Endodermal cell (in vitro differentiated cells): Measurements from ENCODE around the gene WBP1L. TPM values are rescaled to one million over a fixed set of nuclear protein-coding genes. Genes with fewer than 3 reads are reported as not detected.

Experiments
- DNase-seq: peaks from one replicate; pipeline ENCODE4 v3.0.0-alpha.2; 2017
- H3K27ac ChIP-seq: 2 replicates; pipeline ENCODE4 v1.5.1; 2013; ENCODE audit warnings: mild to moderate bottlenecking, low read depth, low read length, moderate library complexity
- H3K27me3 ChIP-seq: 2 replicates; pipeline ENCODE4 v1.6.1; 2013; ENCODE audit warnings: mild to moderate bottlenecking, low read length, moderate library complexity; ENCODE audit not compliant: insufficient read depth, control insufficient read depth, poor library complexity, severe bottlenecking
- H3K36me3 ChIP-seq: 2 replicates; pipeline ENCODE4 v1.7.0; 2013; ENCODE audit warnings: mild to moderate bottlenecking, low read length, moderate library complexity; ENCODE audit not compliant: control insufficient read depth, insufficient read depth
- H3K4me1 ChIP-seq: one replicate; pipeline ENCODE4 v1.7.0; 2013; ENCODE audit warnings: low read length; ENCODE audit not compliant: control insufficient read depth, insufficient read depth
- H3K4me3 ChIP-seq: 2 replicates; pipeline ENCODE4 v1.5.1; 2013; ENCODE audit warnings: mild to moderate bottlenecking, low read length, moderate library complexity
- H3K9ac ChIP-seq: 2 replicates; pipeline ENCODE4 v1.6.1; 2013; ENCODE audit warnings: mild to moderate bottlenecking, low read length, moderate library complexity; ENCODE audit not compliant: poor library complexity, severe bottlenecking; ENCODE audit errors: extremely low read depth
- H3K9me3 ChIP-seq: 2 replicates; pipeline ENCODE4 v1.6.1; 2013; ENCODE audit warnings: mild to moderate bottlenecking, low read length, moderate library complexity; ENCODE audit not compliant: control insufficient read depth
- H3K27ac Mint-ChIP-seq: 2 replicates; pipeline ENCODE4 v1.8.0; 2020; ENCODE audit warnings: mixed read lengths
- H3K27me3 Mint-ChIP-seq: 2 replicates; pipeline ENCODE4 v1.8.0; 2021; ENCODE audit warnings: mild to moderate bottlenecking, mixed read lengths; ENCODE audit not compliant: insufficient read depth
- H3K36me3 Mint-ChIP-seq: 2 replicates; pipeline ENCODE4 v1.8.0; 2020; ENCODE audit warnings: low read depth, mixed read lengths
- H3K4me1 Mint-ChIP-seq: 2 replicates; pipeline ENCODE4 v1.8.0; 2020; ENCODE audit warnings: mixed read lengths
- H3K4me3 Mint-ChIP-seq: 2 replicates; pipeline ENCODE4 v1.8.0; 2020; ENCODE audit warnings: mild to moderate bottlenecking, moderate library complexity, mixed read lengths
- H3K9me3 Mint-ChIP-seq: 2 replicates; pipeline ENCODE4 v1.8.0; 2020; ENCODE audit warnings: mild to moderate bottlenecking, mixed read lengths
- WGBS, 2 experiments: methylation state at CpG; one replicate each; pipeline versions ENCODE4 v1.1.5 to v1.1.7; 2013; ENCODE audit warnings: missing lambda C conversion rate in 2 of 2, mixed read lengths in 1 of 2; ENCODE audit not compliant: insufficient coverage in 1 of 2, insufficient read length in 1 of 2; 5-methylcytosine and 5-hydroxymethylcytosine counted together
- total RNA-seq, 2 donors: library from RNA; stranded (reverse); fragmentation: NEBNext Ultra II Directional in 1 of 2; extraction: Animal tissue kit (Norgen Biotek cat#: 25700) in 1 of 2; gene quantifications; 2 replicates in 1 of 2; 3 replicates in 1 of 2; pipeline ENCODE4 v1.2.1, GENCODE V29; 2021
- TF ChIP-seq, protein P1 (sequence below): fragments of 200-600 bp; sonication (generic); conservative IDR thresholded peaks from 2 replicates; pipeline ENCODE4 v1.5.0; 2021; ENCODE audit warnings: antibody characterized with exemption, mild to moderate bottlenecking

The WBP1L gene
- total RNA-seq, 2 donors from 2014 or later, result 23.5 to 25.8 TPM

- H3K4me1 Mint-ChIP-seq, result peaks cover 19% of the 10 kb centered on the region
- no peaks in the 10 kb centered on the region for H3K9me3 Mint-ChIP-seq
- peaks cover 24% of the 10 kb centered on the region for H3K36me3 Mint-ChIP-seq
- no peaks in the 10 kb centered on the region for H3K27me3 Mint-ChIP-seq
- H3K9me3 ChIP-seq, result no peaks in the 10 kb centered on the region
- no peak overlapping the region for H3K4me3 ChIP-seq
- H3K27ac ChIP-seq, result no peak overlapping the region
- H3K27ac Mint-ChIP-seq, result no peak overlapping the region
- DNase-seq, result no peak
- no peak overlapping the region for H3K4me3 Mint-ChIP-seq
- H3K4me1 ChIP-seq, result peaks cover 15% of the 10 kb centered on the region
- WGBS, 2 experiments, result 94 to 95% methylated on average over 4 to 6 of the region's 6 CpGs
- H3K9ac ChIP-seq, result no peak overlapping the region
- H3K27me3 ChIP-seq, result no peaks in the 10 kb centered on the region
- TF ChIP-seq, protein P1, sequence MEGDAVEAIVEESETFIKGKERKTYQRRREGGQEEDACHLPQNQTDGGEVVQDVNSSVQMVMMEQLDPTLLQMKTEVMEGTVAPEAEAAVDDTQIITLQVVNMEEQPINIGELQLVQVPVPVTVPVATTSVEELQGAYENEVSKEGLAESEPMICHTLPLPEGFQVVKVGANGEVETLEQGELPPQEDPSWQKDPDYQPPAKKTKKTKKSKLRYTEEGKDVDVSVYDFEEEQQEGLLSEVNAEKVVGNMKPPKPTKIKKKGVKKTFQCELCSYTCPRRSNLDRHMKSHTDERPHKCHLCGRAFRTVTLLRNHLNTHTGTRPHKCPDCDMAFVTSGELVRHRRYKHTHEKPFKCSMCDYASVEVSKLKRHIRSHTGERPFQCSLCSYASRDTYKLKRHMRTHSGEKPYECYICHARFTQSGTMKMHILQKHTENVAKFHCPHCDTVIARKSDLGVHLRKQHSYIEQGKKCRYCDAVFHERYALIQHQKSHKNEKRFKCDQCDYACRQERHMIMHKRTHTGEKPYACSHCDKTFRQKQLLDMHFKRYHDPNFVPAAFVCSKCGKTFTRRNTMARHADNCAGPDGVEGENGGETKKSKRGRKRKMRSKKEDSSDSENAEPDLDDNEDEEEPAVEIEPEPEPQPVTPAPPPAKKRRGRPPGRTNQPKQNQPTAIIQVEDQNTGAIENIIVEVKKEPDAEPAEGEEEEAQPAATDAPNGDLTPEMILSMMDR, result no peak
- no peaks in the 10 kb centered on the region for H3K36me3 ChIP-seq
These were observed 20.9 kb downstream of the WBP1L start for GRCh38 chr10:102764470-102765161.

GRCh38 chr10:102765336-102765735 is 21.6 kb downstream of the WBP1L start:
- Mint-ChIP-seq H3K27me3 (no peaks in the 10 kb centered on the region), H3K27ac (no peak overlapping the region), H3K36me3 (peaks cover 22% of the 10 kb centered on the region), H3K4me3 (no peak overlapping the region), H3K4me1 (peaks cover 26% of the 10 kb centered on the region), H3K9me3 (no peaks in the 10 kb centered on the region)
- Histone ChIP-seq H3K27ac (no peak overlapping the region), H3K4me1 (peaks cover 22% of the 10 kb centered on the region), H3K27me3 (no peaks in the 10 kb centered on the region), H3K9me3 (no peaks in the 10 kb centered on the region), H3K4me3 (no peak overlapping the region), H3K36me3 (no peaks in the 10 kb centered on the region), H3K9ac (no peak overlapping the region)
- TF ChIP-seq, protein P1, result no peak
- no peak for DNase-seq
- WGBS, 2 experiments, result 81 to 84% methylated on average over 4 to 7 of the region's 7 CpGs

DNA sequence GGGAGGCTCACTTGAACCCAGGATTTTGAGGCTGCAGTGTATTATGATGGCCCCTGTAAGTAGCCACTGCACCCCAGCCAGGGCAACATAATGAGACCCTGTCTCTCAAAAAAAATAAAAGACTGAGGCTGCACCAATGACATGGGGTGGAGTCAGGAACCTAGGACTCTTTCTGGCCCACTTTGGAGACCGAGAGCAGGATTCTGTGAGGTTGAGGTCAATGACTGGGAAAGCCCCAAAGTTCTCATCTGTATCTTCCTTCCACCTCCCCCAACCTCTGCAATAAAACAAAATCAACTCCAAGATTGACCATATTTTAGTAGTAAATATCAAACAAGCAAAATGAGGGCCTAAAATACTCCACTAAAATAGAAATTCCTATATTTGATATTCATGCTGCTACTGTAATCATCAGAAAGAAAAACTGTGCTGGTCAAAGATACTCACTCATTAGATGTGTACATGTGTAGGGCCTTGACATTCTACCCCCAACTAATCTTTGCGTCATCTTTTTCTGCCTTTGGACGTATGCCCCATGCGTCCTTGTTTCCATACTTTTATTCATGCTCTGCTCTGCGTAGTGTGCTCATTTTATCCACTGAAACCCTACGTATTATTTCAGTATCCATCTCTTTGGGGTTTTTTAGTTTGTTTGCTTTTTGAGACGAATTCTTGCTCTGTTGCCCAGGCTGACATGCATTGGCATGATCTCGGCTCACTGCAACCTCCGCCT is 23.8 kb downstream of the WBP1L start:
- peaks cover 25% of the 10 kb centered on the region for H3K4me1 ChIP-seq

More for the DNA sequence above, 23.8 kb downstream of the WBP1L start:
- Histone ChIP-seq H3K36me3 (no peaks in the 10 kb centered on the region), H3K27me3 (no peaks in the 10 kb centered on the region), H3K4me3 (no peak overlapping the region), H3K27ac (no peak overlapping the region), H3K9me3 (no peaks in the 10 kb centered on the region), H3K9ac (no peak overlapping the region)
- Mint-ChIP-seq H3K4me3 (no peak overlapping the region), H3K27ac (no peak overlapping the region), H3K36me3 (peaks cover 22% of the 10 kb centered on the region), H3K27me3 (no peaks in the 10 kb centered on the region), H3K9me3 (no peaks in the 10 kb centered on the region), H3K4me1 (peaks cover 29% of the 10 kb centered on the region)
- 93 to 100% methylated on average over 7 to 9 of the region's 9 CpGs for WGBS, 2 experiments
- DNase-seq, result no peak
- TF ChIP-seq, protein P1, result no peak
